ENCODE data around the gene NGRN.
"Not testable (repeated sequence)": the region's sequence is repeated elsewhere in the genome, so short reads cannot be mapped to it uniquely, and the experiment has no call there.

Gene NGRN

DNA sequence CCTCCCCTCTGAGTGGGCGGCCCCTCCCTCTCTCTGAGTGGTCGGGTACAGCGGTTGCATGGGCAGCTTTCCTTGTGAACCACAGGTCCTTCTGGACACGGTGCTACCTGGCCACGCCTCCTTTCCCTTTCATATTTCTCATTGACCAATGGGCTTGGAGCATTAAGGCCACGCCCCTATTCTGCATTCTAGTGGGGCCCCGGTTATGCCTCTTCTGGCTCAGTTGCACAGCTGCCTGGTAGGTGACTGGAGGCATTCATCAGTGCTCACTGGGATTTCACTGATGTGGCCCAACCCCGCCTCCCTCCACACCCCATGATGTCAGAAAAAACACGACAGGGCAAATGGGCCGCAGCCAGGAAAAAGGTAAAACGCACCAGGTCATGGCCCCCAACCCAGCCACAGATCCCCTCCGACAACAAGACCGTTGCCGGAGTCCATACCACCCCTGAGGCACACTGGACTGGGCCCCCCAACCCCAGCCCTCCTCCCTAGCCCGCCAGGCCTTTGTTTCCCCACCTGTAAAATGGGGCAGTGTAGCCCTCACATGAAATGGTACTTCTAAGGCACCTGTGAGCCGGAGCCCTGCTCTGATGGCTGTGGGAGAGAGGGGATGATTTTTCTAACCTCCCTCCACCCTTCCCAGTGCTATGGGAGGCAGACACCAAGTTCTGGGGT is 26.3 kb downstream of the NGRN start:
- H3K27ac Mint-ChIP-seq: no peak overlapping the region
- no peaks in the 10 kb centered on the region for H3K27me3 Mint-ChIP-seq
- H3K4me1 Mint-ChIP-seq (ENCODE audit: low read depth): peaks cover 2% of the 10 kb centered on the region
- no peak overlapping the region for H3K4me3 Mint-ChIP-seq
- no peaks in the 10 kb centered on the region for H3K36me3 Mint-ChIP-seq
- H3K9me3 Mint-ChIP-seq (ENCODE audit: low read depth): no peaks in the 10 kb centered on the region

DNA sequence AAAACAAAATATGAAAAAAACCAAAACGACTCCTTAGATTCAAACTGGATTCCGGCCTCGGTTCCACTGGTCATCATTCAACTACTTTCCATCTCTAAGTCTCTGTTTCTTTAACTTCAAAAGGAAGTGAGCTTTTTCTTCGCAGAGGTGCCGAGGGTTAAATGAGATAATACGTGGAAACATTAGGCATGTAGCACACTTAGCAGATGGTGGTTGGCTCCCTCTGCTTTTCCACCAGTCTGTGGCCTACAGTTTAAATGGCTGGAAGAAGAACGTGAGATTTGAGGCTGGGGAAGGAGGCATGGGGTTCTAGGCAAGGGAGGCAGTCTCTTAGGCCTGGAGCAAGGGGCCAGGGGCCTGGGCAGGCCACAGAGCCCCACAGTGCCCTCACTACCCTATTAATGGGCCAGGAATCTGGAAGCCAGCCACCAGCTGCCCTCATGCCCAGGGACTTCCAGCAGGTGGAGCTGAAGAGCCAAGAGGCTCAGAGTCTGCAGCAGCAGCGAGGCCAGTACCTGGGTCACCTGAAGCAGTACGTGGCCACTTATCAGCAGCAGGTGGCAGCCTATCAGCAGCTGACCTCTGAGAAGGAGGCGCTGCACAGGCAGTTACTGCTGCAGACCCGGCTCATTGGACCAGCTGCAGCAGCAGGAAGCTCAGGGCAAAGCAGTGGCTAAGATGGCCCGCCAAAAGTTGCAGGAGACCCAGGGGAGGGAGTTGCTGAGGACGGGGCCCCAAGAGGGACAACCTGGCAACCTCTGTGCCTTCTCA is 27.8 kb downstream of the NGRN start:
- not testable (repeated sequence) for H3K9me3 Mint-ChIP-seq (ENCODE audit: low read depth); H3K27ac Mint-ChIP-seq; H3K36me3 Mint-ChIP-seq; H3K27me3 Mint-ChIP-seq; H3K4me3 Mint-ChIP-seq; H3K4me1 Mint-ChIP-seq (ENCODE audit: low read depth)

GRCh38 chr15:90294159-90294558 is 28.7 kb downstream of the NGRN start:
- Mint-ChIP-seq H3K9me3 (ENCODE audit: low read depth) (no peaks in the 10 kb centered on the region), H3K4me3 (no peak overlapping the region), H3K4me1 (ENCODE audit: low read depth) (peaks cover 2% of the 10 kb centered on the region), H3K36me3 (no peaks in the 10 kb centered on the region), H3K27me3 (no peaks in the 10 kb centered on the region), H3K27ac (no peak overlapping the region)

GRCh38 chr15:90294601-90295269 is 29.3 kb downstream of the NGRN start:
- Mint-ChIP-seq H3K9me3 (ENCODE audit: low read depth) (no peaks in the 10 kb centered on the region), H3K27me3 (no peaks in the 10 kb centered on the region), H3K27ac (no peak overlapping the region), H3K4me3 (no peak overlapping the region), H3K36me3 (no peaks in the 10 kb centered on the region), H3K4me1 (ENCODE audit: low read depth) (peaks cover 2% of the 10 kb centered on the region)

GRCh38 chr15:90295270-90295648 is 29.8 kb downstream of the NGRN start:
- no peak overlapping the region for H3K4me3 Mint-ChIP-seq
- H3K4me1 Mint-ChIP-seq (ENCODE audit: low read depth): peaks cover 2% of the 10 kb centered on the region
- H3K27me3 Mint-ChIP-seq: no peaks in the 10 kb centered on the region
- no peaks in the 10 kb centered on the region for H3K36me3 Mint-ChIP-seq
- H3K9me3 Mint-ChIP-seq (ENCODE audit: low read depth): no peaks in the 10 kb centered on the region
- no peak overlapping the region for H3K27ac Mint-ChIP-seq

- H3K9me3 Mint-ChIP-seq (ENCODE audit: low read depth); H3K4me3 Mint-ChIP-seq; H3K27me3 Mint-ChIP-seq; H3K4me1 Mint-ChIP-seq (ENCODE audit: low read depth); H3K36me3 Mint-ChIP-seq; H3K27ac Mint-ChIP-seq: not testable (repeated sequence)
Measured at GRCh38 chr15:90296316-90296884, 30.9 kb downstream of the NGRN start.

DNA sequence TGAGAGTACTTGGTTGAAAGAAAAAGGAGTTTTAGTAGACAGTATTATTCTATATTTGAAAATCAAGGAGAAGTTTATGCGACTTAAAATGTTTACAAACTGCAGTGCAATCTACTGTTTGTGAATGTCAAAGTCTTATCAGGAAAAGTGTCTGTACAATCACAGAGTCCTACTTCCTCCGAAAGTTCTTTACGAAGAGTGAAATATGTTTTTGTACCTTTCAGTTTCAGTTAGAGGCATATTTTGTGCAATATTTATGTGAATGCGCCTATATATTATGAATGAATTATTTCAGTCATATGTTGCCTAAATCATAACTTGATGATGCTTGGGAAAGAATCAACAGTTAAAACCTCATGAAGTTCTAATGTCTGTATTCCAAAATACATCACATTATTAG is 31.5 kb downstream of the NGRN start:
- Mint-ChIP-seq H3K9me3 (ENCODE audit: low read depth) (no peaks in the 10 kb centered on the region), H3K27me3 (no peaks in the 10 kb centered on the region), H3K27ac (no peak overlapping the region)

GRCh38 chr15:90300541-90300940 is 35.1 kb downstream of the NGRN start:
- Mint-ChIP-seq H3K4me1 (ENCODE audit: low read depth) (peaks cover 9% of the 10 kb centered on the region), H3K9me3 (ENCODE audit: low read depth) (no peaks in the 10 kb centered on the region), H3K4me3 (no peak overlapping the region), H3K27ac (no peak overlapping the region), H3K27me3 (peaks cover 2% of the 10 kb centered on the region), H3K36me3 (no peaks in the 10 kb centered on the region)

More for the DNA sequence above, 31.5 kb downstream of the NGRN start:
- peaks cover 5% of the 10 kb centered on the region for H3K4me1 Mint-ChIP-seq (ENCODE audit: low read depth)
- no peak overlapping the region for H3K4me3 Mint-ChIP-seq
- no peaks in the 10 kb centered on the region for H3K36me3 Mint-ChIP-seq

DNA sequence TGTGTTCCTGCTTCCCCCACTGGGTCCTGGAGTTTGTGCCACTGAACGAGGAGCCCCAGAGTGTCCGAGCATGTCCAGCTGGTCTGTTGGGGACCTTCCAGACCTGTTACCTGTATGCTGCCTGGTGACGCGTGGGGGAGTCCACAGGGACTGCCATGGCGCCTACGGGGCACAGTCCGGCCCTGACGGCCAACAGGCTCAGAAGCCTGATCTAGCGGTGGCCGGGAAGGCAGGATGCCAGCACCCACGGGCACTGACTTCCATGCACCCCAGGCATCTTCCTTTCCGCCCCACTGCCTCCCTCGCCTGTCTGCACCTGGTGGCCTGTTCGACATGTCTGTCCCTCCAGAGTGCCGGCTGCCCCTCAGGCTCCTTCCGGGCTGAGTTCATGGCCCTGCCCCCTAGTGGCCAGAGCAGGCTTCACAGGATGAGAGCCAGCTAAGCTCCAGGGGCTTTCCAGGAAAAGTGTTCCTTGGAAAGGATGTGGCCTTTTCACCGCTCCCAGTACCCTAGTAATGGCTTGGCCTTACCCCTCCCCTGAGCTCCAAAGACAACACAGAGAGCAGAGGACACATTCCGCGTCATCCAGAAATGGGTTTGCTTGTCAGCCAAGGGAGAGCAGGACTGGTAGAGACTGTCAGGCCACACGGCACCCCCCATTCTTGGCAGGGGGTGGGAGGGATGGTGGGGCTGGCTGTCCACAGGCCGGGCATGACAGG is 35.7 kb downstream of the NGRN start:
- no peak overlapping the region for H3K27ac Mint-ChIP-seq
- no peaks in the 10 kb centered on the region for H3K36me3 Mint-ChIP-seq
- H3K4me3 Mint-ChIP-seq: no peak overlapping the region
- H3K4me1 Mint-ChIP-seq (ENCODE audit: low read depth): peaks cover 12% of the 10 kb centered on the region
- peaks cover 2% of the 10 kb centered on the region for H3K27me3 Mint-ChIP-seq
- no peaks in the 10 kb centered on the region for H3K9me3 Mint-ChIP-seq (ENCODE audit: low read depth)

GRCh38 chr15:90301707-90302300 is 36.3 kb downstream of the NGRN start:
- H3K4me3 Mint-ChIP-seq: no peak overlapping the region
- H3K27ac Mint-ChIP-seq: no peak overlapping the region
- peaks cover 19% of the 10 kb centered on the region for H3K4me1 Mint-ChIP-seq (ENCODE audit: low read depth)
- no peaks in the 10 kb centered on the region for H3K36me3 Mint-ChIP-seq
- peaks cover 2% of the 10 kb centered on the region for H3K27me3 Mint-ChIP-seq
- H3K9me3 Mint-ChIP-seq (ENCODE audit: low read depth): no peaks in the 10 kb centered on the region

GRCh38 chr15:90305355-90305754 is 39.9 kb downstream of the NGRN start:
- H3K4me3 Mint-ChIP-seq; H3K27ac Mint-ChIP-seq; H3K27me3 Mint-ChIP-seq; H3K36me3 Mint-ChIP-seq; H3K9me3 Mint-ChIP-seq (ENCODE audit: low read depth): not testable (repeated sequence)
- peaks cover 29% of the 10 kb centered on the region for H3K4me1 Mint-ChIP-seq (ENCODE audit: low read depth)

GRCh38 chr15:90305932-90306331 is 40.5 kb downstream of the NGRN start:
- Mint-ChIP-seq H3K36me3 (no peaks in the 10 kb centered on the region), H3K4me1 (ENCODE audit: low read depth) (peaks cover 28% of the 10 kb centered on the region), H3K4me3 (peak overlapping the region; percentile 46), H3K27me3 (peaks cover 2% of the 10 kb centered on the region), H3K27ac (peak overlapping the region; percentile 79), H3K9me3 (ENCODE audit: low read depth) (no peaks in the 10 kb centered on the region)

GRCh38 chr15:90306560-90306959 is 41.1 kb downstream of the NGRN start:
- no peaks in the 10 kb centered on the region for H3K36me3 Mint-ChIP-seq

GRCh38 chr15:90307661-90308060 is 42.2 kb downstream of the NGRN start:
- peaks cover 2% of the 10 kb centered on the region for H3K27me3 Mint-ChIP-seq
- peaks cover 27% of the 10 kb centered on the region for H3K4me1 Mint-ChIP-seq (ENCODE audit: low read depth)
- no peak overlapping the region for H3K4me3 Mint-ChIP-seq
- no peaks in the 10 kb centered on the region for H3K36me3 Mint-ChIP-seq
- H3K27ac Mint-ChIP-seq: no peak overlapping the region
- no peaks in the 10 kb centered on the region for H3K9me3 Mint-ChIP-seq (ENCODE audit: low read depth)

More at GRCh38 chr15:90306560-90306959, 41.1 kb downstream of the NGRN start:
- Mint-ChIP-seq H3K4me1 (ENCODE audit: low read depth) (peaks cover 27% of the 10 kb centered on the region), H3K9me3 (ENCODE audit: low read depth) (no peaks in the 10 kb centered on the region), H3K27ac (peak overlapping the region; percentile 79), H3K27me3 (peaks cover 2% of the 10 kb centered on the region), H3K4me3 (peak overlapping the region; percentile 46)

All from activated naive CD8-positive, alpha-beta T cell (primary cell).